Activated gamma-delta T cell (primary cell): ENCODE results near the gene TADA2B.

Experiments
- DNase-seq: peaks from one replicate; lab custom pipeline; 2025; lab: John Stamatoyannopoulos, UW
- total RNA-seq, 2 donors: gene quantifications; one replicate each; lab custom pipeline; 2026; lab: John Stamatoyannopoulos, UW

Gene TADA2B
- 77.6 to 82.3 reads per million in 2 donors for total RNA-seq

GRCh38 chr4:7043284-7044136 lies at the start of gene TADA2B:
Gene TADA2B (plus strand): TSS chr4:7043372. CDS start chr4:7043580, 208 bp downstream.
- peak; percentile 43 for DNase-seq

GRCh38 chr4:6996481-6996880 lies 46.7 kb upstream of the TADA2B start:
- no peak for DNase-seq

- no peak for DNase-seq
Observed at GRCh38 chr4:6999172-7000086, 43.7 kb upstream of the TADA2B start.

- DNase-seq: no peak
Observed at GRCh38 chr4:7000421-7001176, 42.6 kb upstream of the TADA2B start.

- DNase-seq: no peak
Observed at GRCh38 chr4:7001271-7001670, 41.9 kb upstream of the TADA2B start.

GRCh38 chr4:7002336-7002735 lies 40.8 kb upstream of the TADA2B start:
- DNase-seq: no peak

GRCh38 chr4:7003176-7003878 lies 39.8 kb upstream of the TADA2B start:
- DNase-seq: no peak

- DNase-seq: no peak
Observed at GRCh38 chr4:7003879-7004240, 39.3 kb upstream of the TADA2B start.

- DNase-seq: no peak
Observed at GRCh38 chr4:7004331-7004730, 38.8 kb upstream of the TADA2B start.

GRCh38 chr4:7005571-7005970 lies 37.6 kb upstream of the TADA2B start:
- DNase-seq: no peak

GRCh38 chr4:7006411-7006810 lies 36.8 kb upstream of the TADA2B start:
- no peak for DNase-seq

- DNase-seq: no peak
Observed at GRCh38 chr4:7007142-7007907, 35.8 kb upstream of the TADA2B start.

GRCh38 chr4:7007944-7008343 lies 35.2 kb upstream of the TADA2B start:
- DNase-seq: no peak

- no peak for DNase-seq
Observed at GRCh38 chr4:7009564-7009963, 33.6 kb upstream of the TADA2B start.

- DNase-seq: no peak
Observed at GRCh38 chr4:7013175-7013574, 30.0 kb upstream of the TADA2B start.

- no peak for DNase-seq
Observed at GRCh38 chr4:7014815-7015214, 28.4 kb upstream of the TADA2B start.

- DNase-seq: no peak
Observed at GRCh38 chr4:7015383-7016035, 27.7 kb upstream of the TADA2B start.

- DNase-seq: no peak
Observed at GRCh38 chr4:7016086-7016485, 27.1 kb upstream of the TADA2B start.

- no peak for DNase-seq
Observed at GRCh38 chr4:7016512-7016911, 26.7 kb upstream of the TADA2B start.

GRCh38 chr4:7017446-7018048 lies 25.6 kb upstream of the TADA2B start:
- DNase-seq: no peak
